ENCODE data around the gene BIRC6.

Gene BIRC6

GRCh38 chr2:32376756-32377155, 19.9 kb downstream of the BIRC6 start:
- DNase-seq (ENCODE audit: low read depth) = no peak

DNA sequence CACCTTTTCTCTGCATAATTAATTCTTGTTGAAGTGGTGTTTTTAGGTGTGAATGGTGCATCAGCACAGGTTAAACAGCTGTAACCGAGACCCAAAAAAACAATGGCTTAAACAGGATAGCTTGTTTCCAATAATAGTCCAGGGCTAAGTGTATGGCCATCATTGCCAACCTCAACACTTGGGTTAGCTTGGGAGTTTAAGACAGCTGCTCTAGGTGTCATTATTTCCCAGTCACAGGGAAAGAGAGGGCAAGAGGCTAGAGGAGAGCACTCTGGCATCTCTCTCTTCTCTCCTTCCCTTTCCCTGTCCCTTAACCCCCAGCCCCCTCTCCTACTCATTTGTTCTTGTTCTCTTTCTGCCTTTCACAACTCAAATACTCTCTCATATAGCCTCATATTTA, 21.1 kb downstream of the BIRC6 start:
- DNase-seq (ENCODE audit: low read depth) = no peak

DNA sequence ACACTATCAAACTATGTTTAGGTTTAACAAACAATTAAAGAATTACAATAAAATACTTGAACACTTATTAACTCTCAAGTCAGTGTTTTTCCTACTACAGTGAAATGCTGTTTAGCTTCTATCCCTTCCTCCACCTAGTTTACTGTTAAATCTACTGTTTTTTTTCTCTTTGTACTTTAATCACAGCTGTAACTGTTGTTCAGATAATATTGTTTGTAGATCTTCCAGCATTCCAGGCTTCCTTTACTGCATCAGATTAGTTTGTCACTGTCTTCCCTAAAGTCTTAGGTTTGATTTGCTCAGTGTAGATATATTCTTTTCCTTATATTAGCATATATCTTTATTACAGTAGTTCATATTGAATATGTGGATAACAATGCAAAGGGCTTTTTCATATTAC, 22.5 kb downstream of the BIRC6 start:
- DNase-seq (ENCODE audit: low read depth) = no peak

GRCh38 chr2:32383858-32384257, 27.0 kb downstream of the BIRC6 start:
- no peak for DNase-seq (ENCODE audit: low read depth)

GRCh38 chr2:32384529-32384928, 27.7 kb downstream of the BIRC6 start:
- no peak for DNase-seq (ENCODE audit: low read depth)

DNA sequence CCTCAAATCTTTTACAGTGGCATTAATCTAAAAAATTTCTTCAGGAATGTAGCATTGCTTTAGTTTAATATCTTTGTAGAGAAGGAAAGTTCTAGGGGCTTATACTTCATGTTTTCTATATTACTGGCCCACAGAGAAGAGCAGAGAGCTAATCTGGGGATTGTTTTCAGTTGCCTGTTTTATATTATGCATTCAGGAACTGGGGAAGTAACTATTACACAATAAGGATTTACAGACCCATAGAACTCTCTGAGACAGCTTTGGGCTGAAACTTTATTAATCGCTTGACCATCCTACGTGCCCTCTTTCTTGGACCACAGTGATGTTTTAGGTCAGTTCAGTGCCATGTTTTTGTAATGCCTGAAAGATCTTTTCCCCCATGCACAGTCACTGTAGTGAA, 29.9 kb downstream of the BIRC6 start:
- DNase-seq (ENCODE audit: low read depth) = no peak

DNA sequence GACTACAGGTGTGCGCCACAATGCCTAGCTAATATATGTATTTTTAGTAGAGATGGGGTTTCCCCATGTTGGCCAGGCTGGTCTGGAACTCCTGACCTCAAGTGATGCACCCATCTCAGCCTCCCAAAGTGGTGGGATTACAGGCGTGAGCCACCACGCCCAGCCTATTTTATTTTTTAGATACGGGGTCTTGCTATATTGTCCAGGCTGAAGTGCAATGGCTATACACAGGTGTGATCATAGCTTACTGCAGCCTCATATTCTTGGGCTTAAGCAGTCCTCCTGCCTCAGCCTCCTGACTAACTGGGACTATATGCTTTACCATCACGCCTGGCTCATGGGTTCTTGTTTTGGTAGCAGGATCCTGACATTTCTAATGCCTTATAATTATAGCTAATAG, 42.4 kb downstream of the BIRC6 start:
- DNase-seq (ENCODE audit: low read depth) = no peak

DNA sequence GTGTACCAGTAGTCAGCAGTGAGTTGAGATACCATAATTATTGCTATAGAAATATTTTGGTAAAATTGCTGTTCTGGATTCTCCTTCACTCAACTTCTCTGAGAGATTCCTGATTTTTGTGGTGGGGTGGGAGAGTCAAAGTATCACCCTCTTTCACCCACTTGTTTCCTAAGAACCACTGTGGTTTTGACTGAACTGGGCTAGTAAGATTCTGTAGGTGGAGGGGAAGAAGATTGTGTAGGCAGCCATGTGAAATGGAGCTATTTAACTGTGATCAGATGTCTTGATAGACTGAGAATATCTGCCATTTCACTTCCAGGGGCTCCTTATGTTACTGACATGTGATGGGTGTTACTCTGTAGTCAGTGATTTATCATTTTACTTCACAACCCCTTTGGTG, 45.3 kb downstream of the BIRC6 start:
- DNase-seq (ENCODE audit: low read depth) = no peak

DNA sequence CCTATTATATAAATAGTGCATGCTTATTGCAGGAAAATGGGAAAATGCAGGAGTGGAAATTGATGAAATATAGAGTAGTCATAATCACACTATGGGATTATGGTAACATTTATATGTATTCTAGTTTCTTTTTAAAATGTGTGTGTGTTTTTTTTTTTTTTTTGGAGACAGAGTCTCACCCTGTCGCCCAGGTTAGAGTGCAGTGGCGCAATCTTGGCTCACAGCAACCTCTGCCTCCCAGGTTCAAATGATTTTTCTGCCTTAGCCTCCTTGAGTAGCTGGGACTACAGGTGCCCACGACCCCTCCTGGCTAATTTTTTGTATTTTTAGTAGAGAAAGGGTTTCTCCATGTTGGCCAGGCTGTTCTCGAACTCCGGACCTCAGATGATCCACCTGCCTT, 47.0 kb downstream of the BIRC6 start:
- no peak for DNase-seq (ENCODE audit: low read depth)

DNA sequence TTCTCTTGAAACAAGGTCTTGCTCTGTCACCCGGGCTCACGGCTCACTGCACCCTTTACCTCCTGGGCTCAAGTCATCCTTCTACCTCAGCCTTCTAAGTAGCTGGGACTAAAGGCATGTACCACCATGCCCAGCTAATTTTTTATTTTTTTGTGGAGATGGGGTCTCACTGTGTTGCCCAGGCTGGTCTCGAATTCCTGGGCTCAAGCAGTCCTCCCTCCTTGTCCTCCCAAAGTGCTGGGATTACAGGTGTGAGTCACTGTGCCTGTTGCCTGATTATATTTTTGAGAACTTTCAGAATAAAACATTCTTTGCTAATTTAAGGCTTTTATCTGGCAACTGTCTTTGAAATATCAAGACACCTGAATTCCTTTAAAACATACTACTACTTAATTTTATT, 47.9 kb downstream of the BIRC6 start:
- no peak for DNase-seq (ENCODE audit: low read depth)

GRCh38 chr2:32416519-32416918, 59.7 kb downstream of the BIRC6 start:
- DNase-seq (ENCODE audit: low read depth) = no peak

DNA sequence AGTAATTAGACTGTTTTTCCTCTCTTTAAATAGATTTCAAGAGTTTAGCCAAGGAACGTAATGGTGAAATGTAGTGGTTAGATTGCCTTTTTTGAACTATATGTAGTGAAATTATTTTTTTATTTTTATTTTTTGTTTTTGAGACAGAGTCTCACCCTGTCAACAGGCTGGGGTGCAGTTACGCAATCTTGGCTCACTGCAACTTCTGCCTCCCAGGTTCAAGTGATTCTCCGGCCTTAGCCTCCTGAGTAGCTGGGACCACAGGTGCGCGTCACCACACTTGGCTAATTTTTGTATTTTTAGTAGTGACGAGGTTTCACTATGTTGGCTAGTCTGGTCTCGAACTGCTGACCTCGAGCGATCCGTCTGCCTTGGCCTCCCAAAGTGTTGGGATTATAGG, 60.8 kb downstream of the BIRC6 start:
- no peak for DNase-seq (ENCODE audit: low read depth)

DNA sequence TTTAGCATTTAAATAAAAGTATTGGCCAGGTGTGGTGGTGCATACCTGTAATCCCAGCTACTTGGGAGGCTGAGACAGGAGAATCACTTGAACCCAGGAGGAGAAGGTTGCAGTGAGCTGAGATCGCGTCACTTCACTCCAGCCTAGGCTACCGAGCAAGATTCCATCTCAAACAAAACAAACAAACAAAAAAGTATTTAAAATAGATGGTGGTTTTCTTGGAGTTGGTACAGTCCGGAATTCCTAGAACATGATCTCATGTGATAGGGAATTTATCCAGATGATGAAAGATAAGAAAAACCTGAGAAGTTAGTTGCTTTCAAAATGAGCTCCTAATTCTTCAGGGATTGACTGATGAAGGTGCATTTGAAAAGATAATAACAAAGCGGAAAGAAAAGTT, 62.0 kb downstream of the BIRC6 start:
- no peak for DNase-seq (ENCODE audit: low read depth)

GRCh38 chr2:32422133-32422532, 65.3 kb downstream of the BIRC6 start:
- DNase-seq (ENCODE audit: low read depth) = no peak

DNA sequence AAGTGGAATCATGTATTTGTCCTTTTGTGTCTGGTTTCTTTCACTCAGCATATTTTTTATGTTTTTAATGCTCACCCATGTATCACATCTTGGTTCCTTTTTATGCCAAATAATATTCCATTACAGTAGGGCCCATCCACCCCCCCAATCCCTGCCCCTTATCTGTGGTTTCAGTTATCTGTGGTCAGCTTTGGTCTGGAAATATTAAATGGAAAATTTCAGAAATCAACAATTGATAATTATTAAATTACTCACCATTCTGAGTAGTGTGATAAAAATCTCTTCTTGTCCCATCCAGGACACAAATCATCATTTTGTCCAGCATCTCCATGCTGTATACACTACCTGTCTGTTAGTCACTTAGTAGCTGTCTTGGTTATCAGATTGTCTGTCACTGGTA, 66.7 kb downstream of the BIRC6 start:
- DNase-seq (ENCODE audit: low read depth) = no peak

DNA sequence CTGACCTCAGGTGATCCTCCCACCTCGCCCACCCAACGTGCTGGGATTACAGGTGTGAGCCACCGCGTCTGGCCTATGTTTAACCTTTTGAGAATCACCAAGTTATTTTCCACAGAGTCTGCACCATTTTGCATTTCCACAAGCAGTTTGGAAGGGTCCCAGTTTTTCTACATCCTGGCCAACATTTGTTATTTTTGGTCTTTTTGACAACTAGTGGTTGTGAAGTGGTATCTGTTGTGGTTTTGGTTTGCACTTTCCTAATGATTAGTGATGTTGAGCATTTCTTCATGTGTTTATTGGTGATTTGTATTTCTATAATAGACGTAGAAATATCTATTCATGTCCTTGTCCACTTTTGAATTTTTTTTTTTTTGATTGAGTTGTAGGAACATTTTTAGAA, 67.9 kb downstream of the BIRC6 start:
- no peak for DNase-seq (ENCODE audit: low read depth)

DNA sequence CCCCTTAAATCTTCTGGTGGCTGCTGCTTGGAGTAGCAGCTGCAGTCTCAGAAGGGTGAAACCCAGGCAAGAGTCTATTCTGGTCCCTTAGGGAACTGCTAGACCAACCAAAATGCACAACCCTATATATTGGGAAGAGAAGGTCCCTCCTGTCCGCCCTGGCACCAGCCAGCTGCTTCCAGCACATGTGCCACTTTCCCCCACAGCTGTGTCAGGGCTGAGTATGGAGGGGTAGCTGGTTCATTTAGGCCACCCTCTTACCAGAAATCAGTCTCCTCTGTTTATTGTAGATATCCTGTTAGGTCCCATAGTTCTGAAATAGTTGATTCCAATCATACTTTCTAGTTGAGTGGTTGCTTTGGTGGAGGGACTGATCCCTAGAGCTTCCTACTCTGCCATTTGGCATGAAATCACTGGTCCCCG, 68.9 kb downstream of the BIRC6 start:
- DNase-seq (ENCODE audit: low read depth) = no peak

DNA sequence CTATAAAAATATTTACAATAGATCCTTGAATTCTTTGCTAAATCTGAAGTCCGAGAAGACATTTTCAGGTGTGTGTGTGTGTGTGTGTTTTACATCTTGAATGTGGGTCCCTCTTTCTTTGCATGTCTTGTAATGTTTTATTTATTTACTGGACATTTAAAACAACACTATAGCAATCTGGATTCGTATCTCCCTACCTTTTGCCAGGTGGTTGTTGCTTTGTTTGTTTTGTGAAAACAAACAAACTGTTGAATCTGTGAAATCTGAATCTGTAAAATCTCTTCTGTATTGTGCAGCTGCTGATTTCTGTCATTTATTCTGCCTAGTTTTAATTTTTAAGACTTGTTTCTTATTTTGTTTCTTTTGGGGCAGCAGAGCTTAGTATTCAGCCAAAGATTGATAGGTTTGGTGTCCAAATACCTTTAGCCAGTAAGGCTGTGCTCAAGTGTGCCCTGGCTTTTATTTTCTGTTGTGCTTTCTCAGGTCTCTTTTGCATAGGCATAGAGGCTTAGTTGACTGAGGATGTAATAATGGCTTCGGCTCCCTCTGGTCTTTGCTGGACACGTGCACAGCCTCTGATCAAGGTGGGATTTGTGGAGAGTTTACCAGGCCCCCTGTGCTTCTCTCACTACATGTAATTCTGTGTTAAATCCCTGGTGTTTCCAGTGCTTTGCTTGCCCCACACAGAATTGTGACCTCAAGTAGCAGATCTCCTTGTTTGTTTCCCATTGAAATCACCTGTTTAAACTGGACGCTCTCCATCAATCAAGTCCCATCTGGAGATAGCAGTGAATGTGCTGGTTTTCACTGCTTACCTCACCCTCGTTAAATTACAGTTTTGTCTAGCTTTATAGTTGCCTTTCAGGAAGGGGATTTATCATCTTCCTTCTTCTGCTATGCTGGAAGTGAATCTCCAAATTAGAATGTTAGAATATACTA, 71.1 kb downstream of the BIRC6 start:
- DNase-seq (ENCODE audit: low read depth) = no peak

GRCh38 chr2:32430804-32431203, 74.0 kb downstream of the BIRC6 start:
- DNase-seq (ENCODE audit: low read depth) = no peak

GRCh38 chr2:32436150-32436549, 79.3 kb downstream of the BIRC6 start:
- no peak for DNase-seq (ENCODE audit: low read depth)

DNA sequence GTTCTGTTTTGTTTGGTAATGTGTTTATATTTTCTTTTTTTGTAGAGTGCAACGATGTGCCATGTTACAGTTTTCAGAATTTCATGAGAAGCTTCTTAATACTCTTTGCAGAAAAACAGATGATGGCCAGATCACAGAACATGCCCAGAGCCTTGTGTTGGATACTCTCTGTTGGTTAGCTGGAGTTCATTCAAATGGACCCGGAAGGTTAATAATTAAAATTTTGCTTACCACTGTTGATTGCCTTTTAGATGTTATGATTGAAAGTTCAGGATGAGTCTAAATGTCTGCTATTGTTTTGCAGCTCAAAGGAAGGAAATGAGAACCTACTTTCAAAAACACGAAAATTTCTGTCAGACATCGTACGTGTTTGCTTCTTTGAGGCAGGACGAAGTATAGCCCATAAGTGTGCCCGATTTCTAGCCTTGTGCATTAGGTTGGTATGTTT, 85.2 kb downstream of the BIRC6 start:
- DNase-seq (ENCODE audit: low read depth) = no peak

GRCh38 chr2:32446369-32446768, 89.5 kb downstream of the BIRC6 start:
- no peak for DNase-seq (ENCODE audit: low read depth)

GRCh38 chr2:32450851-32451250, 94.0 kb downstream of the BIRC6 start:
- DNase-seq (ENCODE audit: low read depth) = no peak

Data from activated gamma-delta T cell treated with anti-CD3 and anti-CD28 coated beads, Interleukin-2, amount 50 U/mL, for 16 hours (primary cell).